ACC112 (cell line): ENCODE results near the gene RAB35.

ENCODE experiments used
- H2AFZ ChIP-seq: fragments of 200-600 bp; sonication (generic); one replicate; pipeline ENCODE4 v1.6.0; 2017; ENCODE audit warnings: antibody characterized with exemption, low read length; ENCODE audit not compliant: unreplicated experiment
- H3K27ac ChIP-seq: fragments of 200-600 bp; sonication (generic); 2 replicates; pipeline ENCODE4 v1.5.1; 2014; ENCODE audit warnings: low read depth, mild to moderate bottlenecking, antibody characterized with exemption, low read length, moderate library complexity
- H3K27me3 ChIP-seq: fragments of 200-600 bp; sonication (generic); 2 replicates; pipeline ENCODE4 v1.6.1; 2014; ENCODE audit warnings: mild to moderate bottlenecking, antibody characterized with exemption, low read length, moderate library complexity, mixed read lengths; ENCODE audit not compliant: insufficient read depth
- H3K36me3 ChIP-seq: fragments of 200-600 bp; sonication (generic); 2 replicates; pipeline ENCODE4 v1.6.1; 2016; ENCODE audit warnings: mild to moderate bottlenecking, antibody characterized with exemption, low read length, moderate library complexity, mixed read lengths; ENCODE audit not compliant: insufficient read depth
- H3K4me1 ChIP-seq: fragments of 200-600 bp; sonication (generic); one replicate; pipeline ENCODE4 v1.6.1; 2016; ENCODE audit warnings: low read length, mixed read lengths; ENCODE audit not compliant: insufficient read depth, unreplicated experiment, control insufficient read depth
- H3K4me3 ChIP-seq: fragments of 200-600 bp; sonication (generic); 2 replicates; pipeline ENCODE4 v1.5.1; 2014; ENCODE audit warnings: mild to moderate bottlenecking, low read depth, low read length
- H3K79me2 ChIP-seq: fragments of 200-600 bp; sonication (generic); one replicate; pipeline ENCODE4 v1.6.0; 2016; ENCODE audit warnings: low read length; ENCODE audit not compliant: control insufficient read depth, unreplicated experiment, insufficient read depth

The RAB35 gene

GRCh38 chr12:120148011-120148410 lies 31.5 kb upstream of the RAB35 start:
- H3K27me3 ChIP-seq, result no peaks in the 10 kb centered on the region
- no peaks in the 10 kb centered on the region for H3K4me1 ChIP-seq
- H3K79me2 ChIP-seq, result no peaks in the 10 kb centered on the region
- H3K4me3 ChIP-seq, result no peak overlapping the region
- no peak overlapping the region for H3K27ac ChIP-seq
- peaks cover 22% of the 10 kb centered on the region for H3K36me3 ChIP-seq
- no peak overlapping the region for H2AFZ ChIP-seq

DNA sequence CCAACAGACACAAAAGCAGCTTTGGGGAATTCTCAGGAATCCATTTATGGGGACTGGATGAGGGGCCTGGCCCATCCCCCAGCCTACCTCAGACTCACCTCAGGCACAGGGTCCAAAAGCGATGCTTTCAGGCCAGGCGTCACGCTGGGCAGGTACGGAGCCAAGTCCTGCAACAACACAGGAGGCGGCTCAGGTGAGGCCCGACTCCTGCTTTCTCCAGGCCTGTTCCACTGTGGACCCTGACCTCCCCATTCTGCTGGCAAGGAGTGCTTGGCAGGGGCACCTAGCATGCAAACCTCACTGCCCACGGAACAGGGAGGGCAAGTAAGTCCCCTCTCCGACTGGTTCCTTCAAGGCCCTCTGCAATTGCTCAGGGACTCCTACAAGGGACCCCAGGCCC lies 28.6 kb upstream of the RAB35 start:
- H3K4me1 ChIP-seq, result peaks cover 6% of the 10 kb centered on the region
- peaks cover 2% of the 10 kb centered on the region for H3K79me2 ChIP-seq
- H2AFZ ChIP-seq, result no peak overlapping the region
- no peaks in the 10 kb centered on the region for H3K27me3 ChIP-seq
- no peak overlapping the region for H3K4me3 ChIP-seq
- no peak overlapping the region for H3K27ac ChIP-seq
- H3K36me3 ChIP-seq, result peaks cover 36% of the 10 kb centered on the region

DNA sequence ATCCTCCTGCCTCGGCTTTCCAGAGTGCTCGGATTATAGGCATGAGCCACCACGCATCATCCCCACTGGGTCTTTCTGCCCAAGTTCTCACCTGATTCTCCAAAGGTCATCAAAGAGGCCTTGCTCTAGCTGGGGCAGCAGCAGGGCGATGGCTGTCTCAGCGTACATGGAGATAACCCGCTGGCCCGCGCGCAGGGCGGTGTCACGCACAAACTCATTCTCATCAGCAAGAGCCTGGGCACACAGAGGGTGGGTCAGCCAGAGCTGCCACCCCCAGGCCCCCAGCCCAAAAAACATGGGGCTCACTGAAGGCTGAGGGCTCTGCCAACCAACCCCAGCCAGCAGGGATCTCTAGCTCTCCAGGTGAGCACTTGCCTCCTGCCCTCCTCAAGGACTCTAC lies 27.7 kb upstream of the RAB35 start:
- Histone ChIP-seq H2AFZ (no peak overlapping the region), H3K27me3 (no peaks in the 10 kb centered on the region), H3K79me2 (peaks cover 2% of the 10 kb centered on the region), H3K4me1 (peaks cover 6% of the 10 kb centered on the region), H3K27ac (no peak overlapping the region), H3K36me3 (peaks cover 37% of the 10 kb centered on the region), H3K4me3 (no peak overlapping the region)

DNA sequence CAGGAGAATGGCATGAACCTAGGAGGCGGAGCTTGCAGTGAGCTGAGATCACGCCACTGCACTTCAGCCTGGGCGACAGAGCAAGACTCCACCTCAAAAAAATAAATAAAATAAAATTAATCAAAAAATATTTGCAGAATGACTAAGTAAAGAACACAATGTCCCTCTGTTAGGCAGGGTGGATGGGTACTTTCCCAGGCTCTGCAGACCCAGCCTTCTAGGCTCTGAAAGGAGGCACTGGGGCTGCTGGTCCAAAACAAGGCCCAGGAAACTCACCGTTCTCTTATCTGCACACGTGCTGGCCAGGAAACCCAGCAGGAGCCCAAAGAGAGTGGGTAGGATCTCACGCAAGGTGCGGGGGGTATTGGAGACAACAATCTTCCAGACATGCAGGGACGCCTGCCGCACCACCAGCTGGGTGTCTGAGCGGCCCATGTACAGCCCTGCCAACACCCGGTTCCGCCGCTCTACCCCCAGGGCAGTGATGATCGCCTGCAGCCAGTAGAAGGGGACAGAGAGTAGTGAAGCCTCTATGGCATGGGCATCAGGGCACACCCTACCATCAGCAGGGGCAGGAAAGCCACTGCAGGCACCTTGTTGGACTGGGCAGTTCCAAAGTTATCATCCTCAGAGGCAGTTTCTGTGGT lies 25.8 kb upstream of the RAB35 start:
- peak overlapping the region; percentile 73 for H3K27ac ChIP-seq
- H3K36me3 ChIP-seq, result peaks cover 37% of the 10 kb centered on the region
- H3K4me1 ChIP-seq, result peaks cover 6% of the 10 kb centered on the region
- H2AFZ ChIP-seq, result no peak overlapping the region
- peaks cover 2% of the 10 kb centered on the region for H3K79me2 ChIP-seq
- no peaks in the 10 kb centered on the region for H3K27me3 ChIP-seq
- no peak overlapping the region for H3K4me3 ChIP-seq

DNA sequence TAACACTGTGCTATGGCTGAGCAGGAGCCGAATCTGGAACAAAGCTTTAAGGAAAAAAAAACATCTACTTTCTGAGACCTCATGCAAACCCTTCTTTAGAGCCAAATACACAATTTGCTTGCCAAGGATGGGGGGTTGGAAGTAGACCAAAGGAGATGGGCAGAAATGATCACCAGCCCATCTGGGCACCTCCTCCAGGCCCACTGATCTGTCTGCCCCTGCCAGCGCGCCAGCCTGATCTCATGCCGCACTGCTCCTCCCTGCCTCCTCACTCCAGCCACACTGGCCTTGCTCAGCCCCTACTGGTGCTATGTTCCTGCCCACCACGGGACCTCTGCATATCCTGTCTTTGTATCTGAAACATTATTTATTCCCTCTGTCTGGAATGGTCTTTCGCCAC lies 24.8 kb upstream of the RAB35 start:
- peaks cover 6% of the 10 kb centered on the region for H3K4me1 ChIP-seq
- H3K27me3 ChIP-seq, result no peaks in the 10 kb centered on the region
- H3K36me3 ChIP-seq, result peaks cover 43% of the 10 kb centered on the region
- peaks cover 2% of the 10 kb centered on the region for H3K79me2 ChIP-seq
- no peak overlapping the region for H3K27ac ChIP-seq
- no peak overlapping the region for H3K4me3 ChIP-seq
- no peak overlapping the region for H2AFZ ChIP-seq

DNA sequence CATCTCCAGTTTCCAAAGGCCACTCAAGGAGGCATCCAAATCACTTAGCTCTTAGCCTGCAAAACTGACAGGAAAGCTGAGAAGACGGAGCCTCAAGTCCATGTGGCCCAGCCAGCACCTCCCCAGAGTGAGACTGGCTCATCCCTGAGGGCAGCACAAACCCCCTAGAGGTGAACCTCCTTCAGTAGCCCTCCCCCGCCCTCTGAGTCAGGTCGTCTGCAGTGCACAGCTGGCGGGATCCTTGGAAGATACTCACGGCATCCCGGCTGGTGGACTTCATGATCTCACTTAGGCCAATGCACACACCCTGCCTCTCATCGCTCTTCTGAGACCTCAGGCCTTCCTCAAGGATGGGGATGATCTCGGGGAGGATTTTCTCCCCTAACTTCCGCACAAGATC lies 24.1 kb upstream of the RAB35 start:
- no peak overlapping the region for H3K4me3 ChIP-seq
- peaks cover 47% of the 10 kb centered on the region for H3K36me3 ChIP-seq
- peaks cover 2% of the 10 kb centered on the region for H3K79me2 ChIP-seq
- no peaks in the 10 kb centered on the region for H3K27me3 ChIP-seq
- H3K4me1 ChIP-seq, result peaks cover 6% of the 10 kb centered on the region
- H2AFZ ChIP-seq, result no peak overlapping the region
- no peak overlapping the region for H3K27ac ChIP-seq

DNA sequence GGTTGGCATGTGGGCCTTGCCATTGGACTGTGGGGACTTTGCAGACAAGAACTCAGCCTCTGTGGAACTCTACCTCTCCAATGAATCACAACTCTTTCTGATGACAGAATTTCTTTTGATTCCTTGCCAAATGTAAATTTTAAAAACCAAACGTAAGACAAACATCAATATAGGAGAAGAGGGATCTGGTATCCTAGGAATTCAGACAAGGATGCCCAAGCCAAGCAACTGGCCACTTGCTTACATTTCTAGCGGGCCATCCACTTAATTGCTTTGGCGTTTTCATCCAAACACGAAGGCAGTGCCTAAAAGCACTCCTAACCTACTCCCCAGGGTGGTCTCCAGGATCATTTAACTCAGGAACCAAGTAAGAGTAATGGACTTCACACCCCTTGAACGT lies 23.4 kb upstream of the RAB35 start:
- Histone ChIP-seq H3K4me3 (no peak overlapping the region), H3K27ac (no peak overlapping the region), H2AFZ (no peak overlapping the region), H3K79me2 (peaks cover 2% of the 10 kb centered on the region), H3K4me1 (peaks cover 6% of the 10 kb centered on the region), H3K36me3 (peaks cover 42% of the 10 kb centered on the region), H3K27me3 (no peaks in the 10 kb centered on the region)

- Histone ChIP-seq H3K36me3 (peaks cover 55% of the 10 kb centered on the region), H3K4me3 (no peak overlapping the region)
Observed at GRCh38 chr12:120138366-120138765, 21.8 kb upstream of the RAB35 start.

GRCh38 chr12:120137833-120138232 lies 21.3 kb upstream of the RAB35 start:
- peaks cover 2% of the 10 kb centered on the region for H3K79me2 ChIP-seq
- H2AFZ ChIP-seq, result no peak overlapping the region
- no peak overlapping the region for H3K27ac ChIP-seq
- H3K4me1 ChIP-seq, result peaks cover 6% of the 10 kb centered on the region
- H3K36me3 ChIP-seq, result peaks cover 59% of the 10 kb centered on the region
- no peak overlapping the region for H3K4me3 ChIP-seq
- H3K27me3 ChIP-seq, result no peaks in the 10 kb centered on the region

More at GRCh38 chr12:120138366-120138765, 21.8 kb upstream of the RAB35 start:
- Histone ChIP-seq H3K27me3 (no peaks in the 10 kb centered on the region), H3K4me1 (peaks cover 6% of the 10 kb centered on the region), H3K27ac (no peak overlapping the region), H2AFZ (no peak overlapping the region), H3K79me2 (peaks cover 2% of the 10 kb centered on the region)

DNA sequence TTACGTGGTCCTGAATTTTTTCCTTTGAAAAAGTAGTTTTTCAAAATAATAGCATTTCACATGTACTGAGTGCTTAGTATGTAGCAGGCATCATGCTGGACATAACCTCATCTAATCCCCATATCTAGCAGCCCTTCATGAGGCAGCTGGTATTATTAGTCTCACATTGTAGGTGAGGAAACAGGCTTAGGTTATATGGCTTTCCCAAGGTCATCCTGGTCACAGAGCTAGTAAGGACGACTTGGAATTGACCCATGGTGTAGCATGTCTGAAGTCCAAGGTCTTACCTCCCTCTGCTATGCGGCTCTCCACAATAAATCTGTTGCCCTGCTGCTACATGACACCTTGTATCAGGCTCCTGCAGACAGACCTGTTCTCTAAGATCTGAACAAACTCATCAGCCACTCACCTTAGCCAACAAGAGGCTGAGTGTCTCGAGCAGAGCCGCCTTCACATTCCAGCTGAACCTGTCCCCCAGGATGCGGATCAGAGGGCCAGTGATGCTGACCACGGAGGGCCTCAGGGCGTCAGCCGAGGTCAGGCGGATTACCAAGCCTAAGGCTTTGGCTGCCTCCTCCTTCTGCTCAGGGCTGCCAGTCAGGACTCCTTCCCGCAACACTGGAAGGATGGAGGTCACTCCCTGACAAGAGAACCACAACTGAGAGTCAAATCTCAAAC lies 19.7 kb upstream of the RAB35 start:
- Histone ChIP-seq H3K4me1 (no peaks in the 10 kb centered on the region), H3K4me3 (no peak overlapping the region)

More for the DNA sequence above, 19.7 kb upstream of the RAB35 start:
- Histone ChIP-seq H3K27ac (no peak overlapping the region), H2AFZ (no peak overlapping the region), H3K27me3 (no peaks in the 10 kb centered on the region), H3K79me2 (peaks cover 2% of the 10 kb centered on the region), H3K36me3 (peaks cover 60% of the 10 kb centered on the region; the same call in 1 of the 2 replicates)
